Measurements from ENCODE around the gene SLC38A4. TPM values are rescaled to one million over a fixed set of nuclear protein-coding genes. Genes with fewer than 3 reads are reported as not detected.
"Not testable (repeated sequence)": the region's sequence is repeated elsewhere in the genome, so short reads cannot be mapped to it uniquely, and the experiment has no call there.

The SLC38A4 gene
- total and polyA plus RNA-seq, 2 donors (not counting 1 experiment from before 2014, with no cell fraction given) = not detected

GRCh38 chr12:46743456-46743855, 82.3 kb downstream of the SLC38A4 start:
- no peak for ATAC-seq (ENCODE audit: low read depth)
- Histone ChIP-seq H3K27me3 (replicated peaks in 1 of 4; ENCODE audit: control extremely low read depth in 1 of 4, control insufficient read depth in 3 of 4, insufficient read depth in 4 of 4, low read length in 3 of 4) (no peaks in the 10 kb centered on the region), H3K79me2 (ENCODE audit: control insufficient read depth, insufficient read depth, low read length) (no peaks in the 10 kb centered on the region), H3K9ac (ENCODE audit: low read length) (no peak overlapping the region), H3K4me2 (replicated peaks; ENCODE audit: low read depth, low read length, poor library complexity, severe bottlenecking) (no peak overlapping the region), H3K27ac (ENCODE audit: low read length in 2 of 2) (no peak overlapping the region), H3K4me1 (ENCODE audit: control insufficient read depth in 2 of 2, insufficient read depth in 2 of 2, low read length in 2 of 2) (no peaks in the 10 kb centered on the region), H3K9me3 (ENCODE audit: control extremely low read depth in 1 of 3, control insufficient read depth in 2 of 3, insufficient read depth in 1 of 3, low read length in 2 of 3) (peaks cover 0 to 3% (median under 1%) of the 10 kb centered on the region in 3 donors), H3K36me3 (replicated peaks in 1 of 2; ENCODE audit: control extremely low read depth in 1 of 2, control insufficient read depth in 1 of 2, extremely low read depth in 1 of 2, insufficient read depth in 2 of 2, low read length in 1 of 2) (no peaks in the 10 kb centered on the region), H3K4me3 (ENCODE audit: control extremely low read depth in 1 of 5, extremely low read depth in 1 of 5, insufficient read depth in 1 of 5, low read depth in 2 of 5, low read length in 4 of 5) (no peak overlapping the region), H2AFZ (ENCODE audit: insufficient read depth, low read depth, low read length, poor library complexity, severe bottlenecking) (no peak overlapping the region), H4K20me1 (ENCODE audit: control insufficient read depth, insufficient read depth, low read length, poor library complexity, severe bottlenecking) (no peaks in the 10 kb centered on the region)
- Mint-ChIP-seq H3K27ac (no peak overlapping the region), H3K27me3 (peaks cover 5% of the 10 kb centered on the region), H3K4me1 (no peaks in the 10 kb centered on the region), H3K9me3 (ENCODE audit: insufficient read depth) (peaks cover 17% of the 10 kb centered on the region), H3K4me3 (no peak overlapping the region)
- ChIA-PET POLR2A (no interaction called here), CTCF (no interaction called here)
- DNase-seq = no peak
- TF ChIP-seq CTCF (IDR thresholded peaks at IDR 0.05) (no peak), EZH2 (IDR thresholded peaks at IDR 0.05; ENCODE audit: borderline replicate concordance, insufficient read depth, low read depth, low read length, poor library complexity, severe bottlenecking) (no peak)
- intact Hi-C loops (cut with micrococcal nuclease) = no loop called here

- CTCF ChIA-PET; H3K4me1 ChIP-seq (ENCODE audit: control insufficient read depth in 2 of 2, insufficient read depth in 2 of 2, low read length in 2 of 2); intact Hi-C loops (cut with micrococcal nuclease); ATAC-seq (ENCODE audit: low read depth); H3K27ac ChIP-seq (ENCODE audit: low read length in 2 of 2); H3K9me3 ChIP-seq (ENCODE audit: control extremely low read depth in 1 of 3, control insufficient read depth in 2 of 3, insufficient read depth in 1 of 3, low read length in 2 of 3); H3K4me1 Mint-ChIP-seq; H3K27me3 ChIP-seq (replicated peaks in 1 of 4; ENCODE audit: control extremely low read depth in 1 of 4, control insufficient read depth in 3 of 4, insufficient read depth in 4 of 4, low read length in 3 of 4); H2AFZ ChIP-seq (ENCODE audit: insufficient read depth, low read depth, low read length, poor library complexity, severe bottlenecking); DNase-seq; H3K4me2 ChIP-seq (replicated peaks; ENCODE audit: low read depth, low read length, poor library complexity, severe bottlenecking); H3K79me2 ChIP-seq (ENCODE audit: control insufficient read depth, insufficient read depth, low read length); H3K27ac Mint-ChIP-seq; H3K36me3 ChIP-seq (replicated peaks in 1 of 2; ENCODE audit: control extremely low read depth in 1 of 2, control insufficient read depth in 1 of 2, extremely low read depth in 1 of 2, insufficient read depth in 2 of 2, low read length in 1 of 2); POLR2A ChIA-PET; H3K9ac ChIP-seq (ENCODE audit: low read length); H4K20me1 ChIP-seq (ENCODE audit: control insufficient read depth, insufficient read depth, low read length, poor library complexity, severe bottlenecking); H3K4me3 Mint-ChIP-seq; H3K4me3 ChIP-seq (ENCODE audit: control extremely low read depth in 1 of 5, extremely low read depth in 1 of 5, insufficient read depth in 1 of 5, low read depth in 2 of 5, low read length in 4 of 5): not testable (repeated sequence)
- Mint-ChIP-seq H3K9me3 (ENCODE audit: insufficient read depth) (peaks cover 13% of the 10 kb centered on the region), H3K27me3 (peaks cover 13% of the 10 kb centered on the region)
- WGBS (ENCODE audit: insufficient coverage) = no CpG with 5 or more reads among the region's 1 CpG
Observed at GRCh38 chr12:46742271-46742670, 83.5 kb downstream of the SLC38A4 start.

Data from B cell (primary cell).